GM18508 (cell line): ENCODE data around the gene ARHGAP45.

Experiments used
- ATAC-seq: cut with Tn5 transposase; IDR thresholded peaks from one replicate; pipeline ENCODE4 v1.9.1; 2021; ENCODE audit warnings: moderate number of reproducible peaks; ENCODE audit not compliant: insufficient read depth, unreplicated experiment

ARHGAP45 gene

GRCh38 chr19:1085053-1085658, 18.2 kb downstream of the ARHGAP45 start:
- ATAC-seq = no peak

- no peak for ATAC-seq
Measured at GRCh38 chr19:1085676-1086442, 18.9 kb downstream of the ARHGAP45 start.

- no peak for ATAC-seq
Measured at GRCh38 chr19:1086613-1087012, 19.6 kb downstream of the ARHGAP45 start.

DNA sequence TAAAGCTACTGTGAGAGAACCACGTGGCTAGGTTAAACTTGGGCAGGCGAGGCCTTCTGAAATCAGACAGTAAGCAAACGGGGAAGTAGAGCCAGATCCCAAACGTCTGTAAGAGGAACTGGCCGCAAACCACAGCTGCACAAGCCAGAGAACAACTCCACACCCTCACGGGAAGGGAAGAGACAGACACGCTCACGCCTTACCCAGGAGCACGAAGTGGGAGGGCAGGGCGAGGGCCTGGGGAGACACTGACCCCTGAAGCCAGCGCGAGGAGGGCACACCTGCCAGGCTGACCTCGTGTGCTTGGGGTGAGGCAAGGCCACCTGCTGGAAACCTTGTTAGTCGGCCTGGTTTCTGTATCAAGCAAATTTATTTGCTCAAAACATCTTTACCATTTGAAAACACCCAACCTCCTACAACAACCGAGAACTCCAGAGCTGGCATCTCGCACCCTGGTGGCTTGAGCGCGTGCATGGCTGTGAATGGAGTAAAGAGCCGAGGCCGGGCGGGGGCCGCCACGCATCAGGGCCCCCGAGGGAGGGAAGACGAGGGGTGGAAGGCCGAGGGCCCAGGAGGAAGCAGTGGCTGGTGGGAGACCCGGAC, 20.9 kb downstream of the ARHGAP45 start:
- ATAC-seq = no peak

DNA sequence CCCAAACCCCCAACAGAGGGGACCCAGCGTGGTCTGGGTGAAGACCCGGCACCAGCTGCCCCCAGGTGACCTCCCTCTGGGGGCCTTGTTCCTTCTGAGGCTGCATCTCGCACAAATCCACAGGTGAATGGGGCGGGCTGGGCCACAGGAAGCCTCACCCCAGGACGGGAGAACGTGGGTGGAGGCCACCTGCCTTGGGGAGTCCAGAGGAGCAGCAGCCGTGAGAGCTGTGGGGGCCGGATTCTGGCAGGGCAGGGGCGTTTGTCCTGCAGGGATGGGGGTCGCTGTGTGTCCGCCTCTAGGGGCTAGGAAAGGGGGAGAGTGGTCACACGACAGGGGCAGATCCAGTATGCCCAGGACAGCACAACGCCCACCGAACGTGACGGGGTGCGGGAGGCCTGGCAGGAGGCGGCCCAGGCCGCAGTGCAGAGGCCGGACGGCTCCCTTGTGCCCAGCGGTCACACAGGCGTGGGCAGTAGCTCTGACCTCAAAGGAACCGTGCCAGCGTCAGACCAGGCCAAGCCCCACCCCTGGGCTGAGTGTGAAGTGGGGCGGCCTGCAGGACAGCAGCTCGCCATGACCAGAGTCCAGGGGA, 21.5 kb downstream of the ARHGAP45 start:
- ATAC-seq = no peak

DNA sequence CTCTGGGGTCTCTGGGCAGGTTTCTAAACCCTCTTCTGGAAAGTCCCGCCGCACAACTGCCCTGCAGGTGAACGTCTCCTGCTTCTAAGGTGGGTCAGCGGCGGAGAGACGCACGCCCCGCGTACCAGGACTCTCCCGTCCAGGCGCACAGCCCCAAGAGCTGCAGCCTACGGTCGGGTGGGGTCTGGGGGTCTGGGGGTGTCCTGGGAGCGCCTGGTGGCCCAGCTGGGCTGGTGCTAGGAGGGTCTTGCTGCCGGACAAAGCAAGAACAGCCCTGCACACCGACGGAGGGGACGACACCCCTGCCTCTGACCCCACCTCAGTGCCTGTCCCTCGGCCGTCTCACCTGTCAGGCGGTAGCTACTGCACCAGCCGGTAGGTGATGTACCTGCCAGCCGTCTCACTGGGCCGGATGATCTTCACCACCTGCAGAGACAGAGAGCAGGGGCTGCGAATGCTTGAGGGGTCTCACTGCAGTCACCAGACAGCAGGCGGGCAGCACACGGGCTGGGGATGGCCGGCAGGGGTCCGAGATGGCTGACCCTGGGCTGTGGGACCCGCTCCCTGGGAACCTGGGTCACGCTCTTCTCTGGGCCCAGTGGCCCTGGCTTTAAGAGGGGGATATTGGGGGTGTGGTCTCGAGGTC, 22.3 kb downstream of the ARHGAP45 start:
- no peak for ATAC-seq

DNA sequence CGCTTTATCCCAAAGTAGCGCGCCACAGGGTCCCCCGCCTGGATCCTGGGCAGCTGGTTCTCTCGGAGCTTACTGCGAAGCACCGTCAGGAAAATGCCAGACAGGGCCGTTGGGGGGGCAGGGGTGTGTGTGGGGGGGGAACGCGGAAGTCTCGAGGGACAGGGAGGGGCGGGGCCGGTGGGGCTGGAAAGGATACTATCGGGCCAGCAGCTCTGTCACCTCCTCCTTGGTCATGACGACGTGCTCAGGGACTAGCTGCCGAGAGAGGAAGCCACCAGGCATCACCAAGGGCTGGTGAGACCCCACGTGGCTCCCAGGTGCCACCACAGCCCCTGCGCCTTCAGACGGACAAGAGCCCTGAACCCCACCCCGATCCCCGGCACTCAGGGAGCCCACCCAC, 22.9 kb downstream of the ARHGAP45 start:
- no peak for ATAC-seq

- ATAC-seq = no peak
Measured at GRCh38 chr19:1090731-1091543, 24.0 kb downstream of the ARHGAP45 start.

DNA sequence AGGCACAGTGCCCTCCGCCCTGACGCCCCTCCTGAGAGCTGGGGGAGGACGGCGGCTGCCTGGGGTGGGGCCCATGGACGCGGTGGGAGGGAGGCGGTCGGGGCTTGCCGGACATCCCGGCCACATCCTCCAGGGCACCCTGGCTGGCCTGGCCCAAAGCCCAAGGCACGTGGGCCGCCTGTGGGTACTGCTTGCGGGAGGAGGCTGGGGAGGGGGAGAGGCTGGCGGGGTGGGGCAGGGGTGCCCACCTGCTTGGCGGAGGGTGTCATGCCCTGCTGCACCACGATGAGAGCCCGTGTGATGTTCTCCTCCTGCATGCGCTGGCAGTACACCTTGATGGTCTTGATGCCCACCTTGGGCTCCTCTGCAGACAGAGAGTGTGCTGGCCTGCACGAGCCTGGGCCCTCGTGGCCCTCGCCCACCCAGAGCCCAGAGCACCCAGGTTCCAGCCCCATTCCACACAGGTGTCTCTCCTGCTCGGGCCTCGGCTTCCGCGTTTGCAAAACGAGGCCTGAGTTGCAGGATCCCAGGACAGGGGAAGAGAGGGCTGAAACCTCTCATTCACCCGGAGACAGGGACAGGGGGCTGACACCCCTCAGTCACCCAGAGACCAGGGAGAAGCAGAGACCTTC, 24.7 kb downstream of the ARHGAP45 start:
- ATAC-seq = no peak

DNA sequence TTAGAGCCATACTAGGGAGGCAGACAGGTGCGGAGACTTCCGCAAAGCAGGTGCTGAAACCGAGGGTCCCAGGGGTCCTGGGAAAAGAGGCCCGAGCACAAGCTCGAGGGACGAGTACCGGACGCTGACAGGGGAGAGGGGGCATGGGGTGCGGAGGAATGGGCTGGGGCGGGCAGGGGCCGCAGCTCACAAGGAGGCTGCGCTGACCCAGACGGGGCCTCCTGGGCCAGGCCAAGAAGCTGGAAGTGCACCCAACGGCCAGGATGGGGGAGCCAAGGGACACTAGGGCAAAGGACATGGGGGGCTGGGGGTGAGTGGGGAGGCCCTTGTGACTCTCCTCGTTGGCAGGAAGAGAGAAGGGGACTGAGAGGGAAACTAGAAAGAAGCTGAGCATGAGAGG, 26.4 kb downstream of the ARHGAP45 start:
- ATAC-seq = no peak

DNA sequence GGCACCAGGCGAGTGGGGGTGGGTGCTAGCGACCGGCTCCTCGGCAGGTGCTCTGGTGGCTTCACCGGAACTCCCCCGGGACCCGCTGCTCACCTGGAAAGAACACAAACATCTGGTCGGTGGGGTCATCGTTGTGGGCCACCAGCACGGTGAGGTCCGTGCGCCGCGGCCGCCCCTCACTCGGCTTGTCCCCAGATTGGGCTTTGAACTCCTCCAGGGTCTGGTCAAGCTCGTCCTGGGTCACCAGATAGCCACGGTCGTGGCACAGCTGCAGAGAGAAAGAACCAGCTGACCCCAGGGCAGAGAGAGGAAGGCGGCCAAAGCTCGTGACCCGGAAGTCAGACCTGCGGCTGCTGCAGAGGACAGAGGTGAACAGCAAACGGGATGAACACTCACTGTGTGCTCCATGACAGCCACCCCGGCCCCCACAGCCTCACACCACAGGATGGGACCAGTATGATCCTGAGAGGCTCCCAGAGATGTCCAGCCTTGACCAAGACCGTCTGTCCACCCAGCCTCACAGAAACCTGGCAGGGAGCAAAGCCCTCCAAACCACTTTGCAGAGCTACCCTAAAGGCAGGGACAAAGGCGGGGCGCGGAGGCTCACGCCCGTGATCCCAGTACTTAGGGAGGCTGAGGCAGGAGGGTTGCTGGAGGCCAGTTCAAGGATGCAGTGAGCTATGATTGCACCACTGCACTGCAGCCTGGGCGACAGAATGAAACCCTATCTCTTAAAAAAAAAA, 27.0 kb downstream of the ARHGAP45 start:
- no peak for ATAC-seq

- ATAC-seq = no peak
Measured at GRCh38 chr19:1094655-1094977, 27.6 kb downstream of the ARHGAP45 start.

GRCh38 chr19:1094978-1095701, 28.2 kb downstream of the ARHGAP45 start, which contains the start of gene POLR2E:
POLR2E (minus strand) TSS chr19:1095375; CDS start chr19:1095315, 60 bp downstream.
- peak; percentile 62 for ATAC-seq

DNA sequence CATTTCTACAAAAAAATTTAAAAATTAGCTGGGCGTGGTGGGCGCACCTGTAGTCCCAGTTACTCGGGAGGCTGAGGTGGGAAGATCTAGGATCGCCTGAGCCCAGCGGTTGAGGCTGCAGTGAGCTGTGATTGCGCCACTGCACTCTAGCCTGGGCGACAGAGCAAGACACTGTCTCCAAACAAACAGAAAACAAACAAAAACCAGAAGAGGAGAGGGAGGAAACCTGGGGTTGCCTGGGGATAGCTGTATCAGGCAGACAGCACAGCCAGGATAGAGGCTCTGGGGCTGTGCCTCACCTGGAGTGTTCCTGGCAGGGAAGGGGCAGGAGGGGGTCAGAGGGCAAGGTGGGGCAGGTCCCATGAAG, 30.8 kb downstream of the ARHGAP45 start:
- no peak for ATAC-seq

DNA sequence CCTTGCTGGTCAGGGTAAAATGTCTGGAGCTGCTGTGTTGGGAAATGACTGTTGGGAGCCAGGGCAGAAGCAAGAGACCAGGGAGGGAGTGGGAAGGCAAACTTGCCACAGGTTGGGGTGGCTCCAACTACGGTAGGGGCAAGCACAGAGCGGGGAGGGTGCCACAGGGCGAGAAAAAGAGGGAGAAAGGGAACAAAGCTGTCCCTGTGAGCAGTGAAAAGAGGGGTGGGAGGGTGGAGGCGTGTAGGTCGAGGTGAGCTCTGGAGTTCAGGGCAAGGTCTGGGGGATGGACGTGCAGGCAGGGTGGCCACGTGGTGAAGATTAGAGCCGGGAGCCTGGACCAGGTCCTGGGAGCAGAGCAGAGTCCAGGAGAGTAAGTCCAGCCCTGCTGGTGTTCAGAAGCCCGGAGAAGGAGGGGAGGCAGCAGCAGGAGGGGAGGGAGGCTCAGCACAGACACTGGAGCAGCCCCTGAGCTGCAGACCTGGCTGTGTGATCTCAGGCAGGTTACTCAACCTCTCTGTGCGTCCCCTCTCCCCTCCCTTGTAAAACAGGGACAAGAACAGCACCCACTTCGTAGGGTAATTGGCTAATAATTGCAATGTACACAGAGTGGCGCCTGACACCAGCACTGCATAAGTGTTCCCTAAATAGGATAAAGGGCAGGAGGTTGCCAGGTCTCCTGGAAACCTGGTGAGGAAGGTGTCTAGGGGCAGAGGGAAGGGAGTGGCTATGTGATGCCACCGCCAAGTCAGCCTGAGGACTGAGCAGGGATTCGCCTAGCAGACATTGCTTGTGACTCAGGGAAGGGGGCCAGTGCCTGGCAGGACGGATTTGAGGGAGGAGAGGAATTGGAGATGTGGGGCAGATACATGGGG, 31.4 kb downstream of the ARHGAP45 start:
- no peak for ATAC-seq

- no peak for ATAC-seq
Measured at GRCh38 chr19:1101337-1101698, 34.4 kb downstream of the ARHGAP45 start.

DNA sequence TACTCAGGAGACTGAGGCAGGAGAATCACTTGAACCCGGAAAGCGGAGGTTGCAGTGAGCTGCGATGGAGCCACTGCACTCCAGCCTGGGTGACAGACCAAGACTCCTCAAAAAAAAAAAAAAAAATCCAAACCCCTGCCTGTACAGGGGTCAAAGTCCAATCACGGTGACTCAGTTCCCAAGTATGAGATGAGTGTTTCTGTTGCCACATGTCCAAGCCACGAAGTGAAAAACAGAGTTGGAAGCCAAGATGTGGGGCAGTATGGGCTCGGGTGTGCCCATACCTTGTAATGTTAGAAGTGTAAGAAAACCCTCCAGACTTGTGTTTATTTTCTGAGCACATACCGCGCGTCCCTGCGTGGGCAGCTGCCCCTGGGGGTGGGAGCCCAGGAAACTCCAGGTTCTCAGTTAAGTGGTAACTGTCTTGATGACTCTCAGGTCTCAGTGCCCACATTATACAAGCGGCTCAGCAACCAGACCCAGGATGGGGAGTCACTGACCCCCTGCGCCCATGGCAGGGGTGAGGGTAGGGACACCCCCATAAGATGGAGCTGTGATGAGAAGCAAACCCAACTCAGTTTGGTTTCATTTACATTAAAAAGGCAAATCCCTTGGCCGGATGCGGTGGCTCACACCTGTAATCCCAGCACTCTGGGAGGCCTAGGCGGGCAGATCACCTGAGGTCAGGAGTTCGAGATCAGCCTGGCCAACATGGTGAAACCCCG, 35.6 kb downstream of the ARHGAP45 start:
- ATAC-seq = no peak
